ENCODE measurements around the gene MED23.

The MED23 gene

GRCh38 chr6:131549811-131550210, 78.2 kb downstream of the MED23 start:
- no peaks in the 10 kb centered on the region for H3K36me3 ChIP-seq (replicated peaks; ENCODE audit: insufficient read depth, low read length)
- no peak overlapping the region for H3K9ac ChIP-seq (ENCODE audit: low read length)
- no peak overlapping the region for H3K4me3 ChIP-seq (ENCODE audit: low read length)
- no peaks in the 10 kb centered on the region for H3F3A ChIP-seq (ENCODE audit: insufficient read depth, low read length)
- H3K4me1 ChIP-seq (ENCODE audit: low read length), result no peaks in the 10 kb centered on the region
- DNase-seq, result no peak
- H3K79me2 ChIP-seq (ENCODE audit: low read length), result no peaks in the 10 kb centered on the region
- no peak for TF ChIP-seq EZH2phosphoT487 (IDR thresholded peaks at IDR 0.05; ENCODE audit: low read length)
- no peak for TF ChIP-seq EZH2 (optimal IDR thresholded peaks at IDR 0.05; ENCODE audit: low read depth, low read length)
- no peak for TF ChIP-seq CTCF (IDR thresholded peaks at IDR 0.05; ENCODE audit: low read length)
- no peak overlapping the region for H2AFZ ChIP-seq (ENCODE audit: low read length)
- H3K9me3 ChIP-seq (replicated peaks; ENCODE audit: insufficient read depth, low read length), result no peaks in the 10 kb centered on the region
- no peak overlapping the region for H3K4me2 ChIP-seq (ENCODE audit: low read depth, low read length)
- H3K9me2 ChIP-seq (replicated peaks; ENCODE audit: insufficient read depth, low read length), result no peaks in the 10 kb centered on the region
- no peaks in the 10 kb centered on the region for H4K20me1 ChIP-seq (ENCODE audit: insufficient read depth, low read length)
- H3K27ac ChIP-seq (ENCODE audit: low read length), result no peak overlapping the region
- H3K27me3 ChIP-seq (replicated peaks; ENCODE audit: insufficient read depth, low read length), result no peaks in the 10 kb centered on the region

- Histone ChIP-seq H2AFZ (ENCODE audit: low read length) (no peak overlapping the region), H3K9me2 (replicated peaks; ENCODE audit: insufficient read depth, low read length) (no peaks in the 10 kb centered on the region), H3K9ac (ENCODE audit: low read length) (no peak overlapping the region), H3K36me3 (replicated peaks; ENCODE audit: insufficient read depth, low read length) (no peaks in the 10 kb centered on the region), H3F3A (ENCODE audit: insufficient read depth, low read length) (no peaks in the 10 kb centered on the region), H3K27ac (ENCODE audit: low read length) (no peak overlapping the region), H3K27me3 (replicated peaks; ENCODE audit: insufficient read depth, low read length) (no peaks in the 10 kb centered on the region), H3K4me1 (ENCODE audit: low read length) (no peaks in the 10 kb centered on the region), H4K20me1 (ENCODE audit: insufficient read depth, low read length) (no peaks in the 10 kb centered on the region), H3K79me2 (ENCODE audit: low read length) (no peaks in the 10 kb centered on the region), H3K9me3 (replicated peaks; ENCODE audit: insufficient read depth, low read length) (no peaks in the 10 kb centered on the region), H3K4me2 (ENCODE audit: low read depth, low read length) (no peak overlapping the region), H3K4me3 (ENCODE audit: low read length) (no peak overlapping the region)
- TF ChIP-seq EZH2 (optimal IDR thresholded peaks at IDR 0.05; ENCODE audit: low read depth, low read length) (no peak), CTCF (IDR thresholded peaks at IDR 0.05; ENCODE audit: low read length) (no peak), EZH2phosphoT487 (IDR thresholded peaks at IDR 0.05; ENCODE audit: low read length) (no peak)
- DNase-seq, result no peak
Measured at GRCh38 chr6:131548441-131548840, 79.6 kb downstream of the MED23 start.

GRCh38 chr6:131547488-131547887, 80.6 kb downstream of the MED23 start:
- no peak overlapping the region for H3K4me3 ChIP-seq (ENCODE audit: low read length)
- TF ChIP-seq EZH2phosphoT487 (IDR thresholded peaks at IDR 0.05; ENCODE audit: low read length) (no peak), EZH2 (optimal IDR thresholded peaks at IDR 0.05; ENCODE audit: low read depth, low read length) (no peak), CTCF (IDR thresholded peaks at IDR 0.05; ENCODE audit: low read length) (no peak)
- no peaks in the 10 kb centered on the region for H3F3A ChIP-seq (ENCODE audit: insufficient read depth, low read length)
- no peaks in the 10 kb centered on the region for H3K36me3 ChIP-seq (replicated peaks; ENCODE audit: insufficient read depth, low read length)
- no peaks in the 10 kb centered on the region for H3K4me1 ChIP-seq (ENCODE audit: low read length)
- no peak overlapping the region for H3K27ac ChIP-seq (ENCODE audit: low read length)
- no peak overlapping the region for H3K9ac ChIP-seq (ENCODE audit: low read length)
- no peaks in the 10 kb centered on the region for H3K9me3 ChIP-seq (replicated peaks; ENCODE audit: insufficient read depth, low read length)
- no peaks in the 10 kb centered on the region for H3K27me3 ChIP-seq (replicated peaks; ENCODE audit: insufficient read depth, low read length)
- no peak overlapping the region for H3K4me2 ChIP-seq (ENCODE audit: low read depth, low read length)
- H3K79me2 ChIP-seq (ENCODE audit: low read length), result no peaks in the 10 kb centered on the region
- H4K20me1 ChIP-seq (ENCODE audit: insufficient read depth, low read length), result no peaks in the 10 kb centered on the region
- H2AFZ ChIP-seq (ENCODE audit: low read length), result no peak overlapping the region
- no peaks in the 10 kb centered on the region for H3K9me2 ChIP-seq (replicated peaks; ENCODE audit: insufficient read depth, low read length)
- no peak for DNase-seq
